ENCODE measurements around the gene AQP6. TPM values are rescaled to one million over a fixed set of nuclear protein-coding genes. Genes with fewer than 3 reads are reported as not detected.

AQP6 gene
- total and polyA plus RNA-seq, 2 donors (not counting 3 experiments of a cell fraction or from before 2014, with no cell fraction given) = 0.04 TPM; not detected in 1

DNA sequence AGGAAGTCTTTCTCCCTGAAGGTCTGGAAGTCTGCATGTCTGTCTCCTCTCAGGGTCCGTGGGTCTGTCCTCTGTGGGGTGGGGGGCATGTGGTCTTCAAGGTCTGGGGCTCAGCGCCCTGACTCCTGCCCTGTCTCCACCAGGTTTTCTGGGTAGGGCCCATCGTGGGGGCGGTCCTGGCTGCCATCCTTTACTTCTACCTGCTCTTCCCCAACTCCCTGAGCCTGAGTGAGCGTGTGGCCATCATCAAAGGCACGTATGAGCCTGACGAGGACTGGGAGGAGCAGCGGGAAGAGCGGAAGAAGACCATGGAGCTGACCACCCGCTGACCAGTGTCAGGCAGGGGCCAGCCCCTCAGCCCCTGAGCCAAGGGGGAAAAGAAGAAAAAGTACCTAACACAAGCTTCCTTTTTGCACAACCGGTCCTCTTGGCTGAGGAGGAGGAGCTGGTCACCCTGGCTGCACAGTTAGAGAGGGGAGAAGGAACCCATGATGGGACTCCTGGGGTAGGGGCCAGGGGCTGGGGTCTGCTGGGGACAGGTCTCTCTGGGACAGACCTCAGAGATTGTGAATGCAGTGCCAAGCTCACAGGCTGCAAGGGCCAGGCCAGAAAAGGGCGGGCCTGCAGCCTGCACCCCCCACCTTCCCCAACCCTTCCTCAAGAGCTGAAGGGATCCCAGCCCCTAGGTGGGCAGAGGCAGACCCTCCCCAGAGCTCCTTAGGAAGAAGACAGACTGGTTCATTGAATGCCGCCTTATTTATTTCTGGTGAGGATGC lies 7.7 kb upstream of the AQP6 start:
- ChIA-PET POLR2A (no interaction called here), CTCF (interaction anchor here (0.8 to 11.4 kb wide), 9 partner anchors 16 to 101 kb away, joined by 3 to 317 read pairs (median 112); partner anchors contain the start of gene ASIC1)
- no peaks in the 10 kb centered on the region for H3K79me2 ChIP-seq (ENCODE audit: control insufficient read depth, insufficient read depth, low read length)
- dilution Hi-C loops (cut with MboI; ENCODE audit: extremely low pct_ligation_motif_present, low sequenced_read_pairs) (loop anchor here (25.0 kb wide), 1 partner anchor 97 kb away; the partner anchor contains the start of gene ASIC1), intact Hi-C loops (cut with micrococcal nuclease) (loop anchor here (5.0 kb wide), 1 partner anchor 212 kb away; no protein-coding TSS in a partner anchor)
- H3K27ac ChIP-seq (ENCODE audit: insufficient read depth, low read depth, low read length) = no peak overlapping the region
- no peak overlapping the region for H3K4me3 ChIP-seq (replicated peaks in 1 of 3; ENCODE audit: insufficient read depth in 1 of 3, low read depth in 1 of 3, low read length in 3 of 3)
- TF ChIP-seq JUN (IDR thresholded peaks at IDR 0.05; ENCODE audit: borderline replicate concordance, insufficient read depth, insufficient read length, low read depth) = no peak
- no peak for TF ChIP-seq EZH2 (IDR thresholded peaks at IDR 0.05; ENCODE audit: borderline replicate concordance, low read depth, low read length, severe bottlenecking)
- H3K4me2 ChIP-seq (ENCODE audit: insufficient read depth, low read length) = no peak overlapping the region
- peaks cover 11 to 15% of the 10 kb centered on the region in 2 experiments for H3K27me3 ChIP-seq (ENCODE audit: control insufficient read depth in 2 of 2, insufficient read depth in 2 of 2, low read length in 2 of 2)
- BruUV-seq (replicated peaks) = no TSS peak
- no peaks in the 10 kb centered on the region for H3K9me3 ChIP-seq (replicated peaks; ENCODE audit: control insufficient read depth, insufficient read depth, low read length)
- DNase-seq (ENCODE audit: low read depth, low spot score) = no peak
- no peak overlapping the region for H3K9ac ChIP-seq (replicated peaks; ENCODE audit: extremely low read depth, insufficient read depth, low read length)
- FAIRE-seq = no peak
- no peak overlapping the region for H2AFZ ChIP-seq (ENCODE audit: low read depth, low read length)
- no peaks in the 10 kb centered on the region for H3K9me1 ChIP-seq (replicated peaks; ENCODE audit: control insufficient read depth, extremely low read depth, insufficient read depth, low read length)
- H3K36me3 ChIP-seq (ENCODE audit: control insufficient read depth in 2 of 2, extremely low read depth in 1 of 2, insufficient read depth in 2 of 2, low read length in 2 of 2) = no peaks in the 10 kb centered on the region
- H4K20me1 ChIP-seq (replicated peaks; ENCODE audit: control insufficient read depth, extremely low read depth, insufficient read depth, low read length) = no peaks in the 10 kb centered on the region
- peaks cover 20% of the 10 kb centered on the region for H3K4me1 ChIP-seq (ENCODE audit: control insufficient read depth, extremely low read depth, insufficient read depth, low read length)

DNA sequence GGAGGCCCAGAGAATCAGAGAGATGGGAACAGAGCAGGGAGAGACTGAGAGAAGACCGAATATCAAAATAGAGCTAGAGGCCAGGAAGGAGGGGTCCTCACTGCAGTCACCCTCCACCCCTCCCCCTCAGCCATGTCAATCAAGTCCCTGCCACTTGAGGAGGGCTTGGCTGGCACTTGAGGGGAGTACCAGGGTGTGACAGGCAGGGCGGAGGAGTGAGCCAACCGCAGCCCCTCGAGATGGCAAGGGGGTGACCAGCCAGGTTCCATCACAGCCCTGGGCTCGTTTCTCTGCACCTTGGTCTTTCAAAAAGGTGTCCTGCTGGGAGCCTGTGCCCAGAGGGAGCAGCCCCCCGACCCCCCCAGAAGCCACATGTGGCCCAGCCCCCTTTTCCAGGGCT lies 6.9 kb upstream of the AQP6 start:
- Histone ChIP-seq H3K9me3 (replicated peaks; ENCODE audit: control insufficient read depth, insufficient read depth, low read length) (no peaks in the 10 kb centered on the region), H3K36me3 (ENCODE audit: control insufficient read depth in 2 of 2, extremely low read depth in 1 of 2, insufficient read depth in 2 of 2, low read length in 2 of 2) (no peaks in the 10 kb centered on the region), H3K27me3 (ENCODE audit: control insufficient read depth in 2 of 2, insufficient read depth in 2 of 2, low read length in 2 of 2) (peaks cover 14 to 18% of the 10 kb centered on the region in 2 experiments), H4K20me1 (replicated peaks; ENCODE audit: control insufficient read depth, extremely low read depth, insufficient read depth, low read length) (no peaks in the 10 kb centered on the region), H3K4me3 (replicated peaks in 1 of 3; ENCODE audit: insufficient read depth in 1 of 3, low read depth in 1 of 3, low read length in 3 of 3) (no peak overlapping the region), H3K9me1 (replicated peaks; ENCODE audit: control insufficient read depth, extremely low read depth, insufficient read depth, low read length) (no peaks in the 10 kb centered on the region), H2AFZ (ENCODE audit: low read depth, low read length) (no peak overlapping the region), H3K27ac (ENCODE audit: insufficient read depth, low read depth, low read length) (no peak overlapping the region), H3K4me1 (ENCODE audit: control insufficient read depth, extremely low read depth, insufficient read depth, low read length) (peaks cover 12% of the 10 kb centered on the region), H3K4me2 (ENCODE audit: insufficient read depth, low read length) (no peak overlapping the region), H3K9ac (replicated peaks; ENCODE audit: extremely low read depth, insufficient read depth, low read length) (no peak overlapping the region), H3K79me2 (ENCODE audit: control insufficient read depth, insufficient read depth, low read length) (no peaks in the 10 kb centered on the region)
- BruUV-seq (replicated peaks) = no TSS peak
- TF ChIP-seq FOS (IDR thresholded peaks at IDR 0.05; ENCODE audit: borderline replicate concordance, insufficient read depth, low read length) = no peak
- TF ChIP-seq, protein P1, sequence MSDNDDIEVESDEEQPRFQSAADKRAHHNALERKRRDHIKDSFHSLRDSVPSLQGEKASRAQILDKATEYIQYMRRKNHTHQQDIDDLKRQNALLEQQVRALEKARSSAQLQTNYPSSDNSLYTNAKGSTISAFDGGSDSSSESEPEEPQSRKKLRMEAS (IDR thresholded peaks at IDR 0.05; ENCODE audit: insufficient read depth, insufficient read length) = no peak
- no peak for TF ChIP-seq MYC (IDR thresholded peaks at IDR 0.05; ENCODE audit: low read depth, low read length)
- TF ChIP-seq POLR2A (IDR thresholded peaks at IDR 0.05; ENCODE audit: low read depth, low read length) = no peak
- TF ChIP-seq CTCF (IDR thresholded peaks at IDR 0.05; ENCODE audit: extremely low read depth in 1 of 2, insufficient read depth in 1 of 2, low read depth in 1 of 2, low read length in 2 of 2) = no peak
- no peak for TF ChIP-seq JUN (IDR thresholded peaks at IDR 0.05; ENCODE audit: borderline replicate concordance, insufficient read depth, insufficient read length, low read depth)
- no peak for TF ChIP-seq GATA2 (IDR thresholded peaks at IDR 0.05; ENCODE audit: insufficient read depth, insufficient read length, low read depth, low read length)
- no peak for TF ChIP-seq EZH2 (IDR thresholded peaks at IDR 0.05; ENCODE audit: borderline replicate concordance, low read depth, low read length, severe bottlenecking)
- no peak for TF ChIP-seq POLR2AphosphoS5 (IDR thresholded peaks at IDR 0.05; ENCODE audit: insufficient read depth, low read depth, low read length)
- ChIA-PET CTCF (interaction anchor here (1.2 to 11.4 kb wide), 18 partner anchors 8 to 109 kb away, joined by 3 to 317 read pairs (median 14); partner anchors contain the start of genes ASIC1 and RACGAP1), POLR2A (interaction anchor here (0.6 kb wide), 1 partner anchor 97 kb away, joined by 5 read pairs; no protein-coding TSS in a partner anchor)
- no peak for FAIRE-seq
- DNase-seq (ENCODE audit: low read depth, low spot score) = no peak
- intact Hi-C loops (cut with micrococcal nuclease) (loop anchor here (2.0 to 5.0 kb wide), 3 partner anchors 19 to 211 kb away; no protein-coding TSS in a partner anchor), dilution Hi-C loops (cut with MboI; ENCODE audit: extremely low pct_ligation_motif_present, low sequenced_read_pairs) (loop anchor here (25.0 kb wide), 1 partner anchor 96 kb away; the partner anchor contains the start of gene ASIC1)

Data from endothelial cell of umbilical vein (primary cell).